ENCODE data around the gene CD248.

GRCh38 chr11:66333220-66333877 is 16.5 kb upstream of the CD248 start:
- TF ChIP-seq, protein P1, sequence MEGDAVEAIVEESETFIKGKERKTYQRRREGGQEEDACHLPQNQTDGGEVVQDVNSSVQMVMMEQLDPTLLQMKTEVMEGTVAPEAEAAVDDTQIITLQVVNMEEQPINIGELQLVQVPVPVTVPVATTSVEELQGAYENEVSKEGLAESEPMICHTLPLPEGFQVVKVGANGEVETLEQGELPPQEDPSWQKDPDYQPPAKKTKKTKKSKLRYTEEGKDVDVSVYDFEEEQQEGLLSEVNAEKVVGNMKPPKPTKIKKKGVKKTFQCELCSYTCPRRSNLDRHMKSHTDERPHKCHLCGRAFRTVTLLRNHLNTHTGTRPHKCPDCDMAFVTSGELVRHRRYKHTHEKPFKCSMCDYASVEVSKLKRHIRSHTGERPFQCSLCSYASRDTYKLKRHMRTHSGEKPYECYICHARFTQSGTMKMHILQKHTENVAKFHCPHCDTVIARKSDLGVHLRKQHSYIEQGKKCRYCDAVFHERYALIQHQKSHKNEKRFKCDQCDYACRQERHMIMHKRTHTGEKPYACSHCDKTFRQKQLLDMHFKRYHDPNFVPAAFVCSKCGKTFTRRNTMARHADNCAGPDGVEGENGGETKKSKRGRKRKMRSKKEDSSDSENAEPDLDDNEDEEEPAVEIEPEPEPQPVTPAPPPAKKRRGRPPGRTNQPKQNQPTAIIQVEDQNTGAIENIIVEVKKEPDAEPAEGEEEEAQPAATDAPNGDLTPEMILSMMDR (IDR thresholded peaks at IDR 0.05): no peak
- no peak for TF ChIP-seq POLR2A (IDR thresholded peaks at IDR 0.05)

Measured in heart left ventricle (tissue), 13 donors.